Glomerular visceral epithelial cell (primary cell): ENCODE results near the gene LAMB2.
A peak's percentile ranks its signal among the peaks of the same experiment; 100 is the strongest.

Experiments
- DNase-seq: peaks from one replicate; pipeline ENCODE4 v3.0.0-alpha.2; 2016; ENCODE audit errors: extremely low spot score

The LAMB2 gene

DNA sequence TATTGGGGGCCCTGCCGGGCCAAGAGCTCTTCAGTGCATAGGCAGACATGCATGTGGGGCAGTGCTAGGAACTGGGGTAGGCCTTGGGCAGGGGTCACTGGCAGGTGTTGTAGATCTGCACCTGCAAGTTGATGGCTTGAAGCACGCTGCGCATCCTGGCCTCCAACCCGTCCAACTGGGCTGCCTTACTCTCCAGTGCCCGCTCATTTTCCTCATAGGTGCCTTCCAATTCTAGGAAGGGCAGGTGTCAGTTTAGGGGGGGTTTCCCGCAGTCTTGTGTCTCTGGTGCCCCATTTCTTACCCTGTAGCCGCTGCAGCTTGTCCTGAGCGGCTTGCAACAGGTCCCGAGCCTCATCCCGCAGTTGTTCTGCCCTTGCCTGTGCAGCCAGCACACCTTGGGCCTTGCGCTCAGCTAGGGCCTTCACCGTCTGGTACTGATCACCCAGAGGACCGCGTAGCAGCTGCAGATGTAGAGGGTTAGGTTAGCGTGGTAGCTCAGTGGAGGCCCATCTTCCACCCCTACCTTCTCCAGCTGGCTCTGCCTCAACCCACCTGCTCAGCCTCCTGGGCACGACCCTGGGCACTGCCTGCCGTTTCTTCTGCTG lies 11.6 kb downstream of the LAMB2 start:
- DNase-seq, result no peak

GRCh38 chr3:49120438-49121131 lies 12.3 kb downstream of the LAMB2 start, which contains the start of gene USP19:
TSS of gene USP19 (minus strand) at chr3:49120823. CDS start at chr3:49119145, 1,678 bp downstream.
- peak; percentile 90 for DNase-seq

- no peak for DNase-seq
Measured at GRCh38 chr3:49120096-49120437, 12.8 kb downstream of the LAMB2 start.

- no peak for DNase-seq
Measured at GRCh38 chr3:49119439-49119838, 13.4 kb downstream of the LAMB2 start.

GRCh38 chr3:49119036-49119435 lies 13.8 kb downstream of the LAMB2 start:
- DNase-seq, result no peak

DNA sequence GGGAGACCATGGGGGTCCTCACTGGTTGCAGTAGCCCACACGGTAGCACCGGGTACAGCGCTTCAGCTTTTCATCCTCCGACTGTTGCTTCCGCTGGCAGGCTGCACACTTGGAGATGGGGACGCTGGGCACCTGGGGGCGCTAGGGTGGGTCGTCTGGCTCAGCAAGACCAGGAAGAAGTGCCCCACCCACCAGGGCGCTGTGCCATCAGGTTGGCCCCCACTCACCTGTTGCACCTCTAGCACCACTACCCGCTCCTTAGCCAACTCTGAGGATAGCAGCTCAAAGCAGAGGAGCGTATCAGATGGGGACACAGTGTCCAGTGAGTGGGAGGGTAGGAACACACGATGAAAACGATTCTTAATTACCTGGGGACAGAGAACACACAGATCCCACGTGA lies 20.6 kb downstream of the LAMB2 start:
- no peak for DNase-seq

DNA sequence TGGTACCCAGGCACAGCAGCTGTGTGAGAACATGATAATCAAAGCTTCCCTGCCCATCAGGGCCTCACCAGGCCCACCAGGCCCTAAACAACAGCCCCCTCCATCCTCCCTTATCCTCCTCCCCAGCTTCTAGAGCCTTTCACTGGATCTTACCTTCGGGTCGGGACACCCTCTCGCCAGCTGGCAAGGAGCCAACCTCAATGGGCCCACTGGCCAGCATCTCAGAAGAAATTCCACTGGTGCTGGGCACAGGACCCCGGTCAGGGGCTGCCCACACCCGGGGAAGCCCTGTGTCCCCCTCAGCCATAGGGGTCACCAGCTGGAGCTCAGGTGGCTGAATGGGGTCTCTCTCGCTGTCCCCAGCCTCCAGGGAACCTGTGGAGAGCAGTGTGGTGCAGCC lies 21.5 kb downstream of the LAMB2 start:
- no peak for DNase-seq

DNA sequence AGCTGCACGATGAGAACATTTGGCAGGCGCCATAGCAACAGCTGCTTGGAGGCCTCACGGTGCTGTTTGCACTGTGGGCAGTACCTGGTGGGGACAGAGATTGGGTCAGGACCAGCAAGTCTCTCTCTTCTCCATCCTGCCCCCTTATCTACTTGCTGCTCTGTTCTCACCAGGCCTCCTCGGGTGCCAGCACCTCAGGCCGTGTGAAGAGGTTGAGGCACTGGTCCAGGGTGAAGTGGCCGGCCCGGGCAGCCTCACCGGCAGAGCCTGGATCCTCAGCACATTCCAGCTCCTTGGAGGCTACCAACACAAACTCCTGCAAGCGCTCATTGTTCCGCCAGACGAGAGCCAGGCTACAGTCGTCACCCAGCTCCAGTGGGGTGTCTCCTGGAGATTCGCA lies 22.1 kb downstream of the LAMB2 start:
- DNase-seq, result no peak

DNA sequence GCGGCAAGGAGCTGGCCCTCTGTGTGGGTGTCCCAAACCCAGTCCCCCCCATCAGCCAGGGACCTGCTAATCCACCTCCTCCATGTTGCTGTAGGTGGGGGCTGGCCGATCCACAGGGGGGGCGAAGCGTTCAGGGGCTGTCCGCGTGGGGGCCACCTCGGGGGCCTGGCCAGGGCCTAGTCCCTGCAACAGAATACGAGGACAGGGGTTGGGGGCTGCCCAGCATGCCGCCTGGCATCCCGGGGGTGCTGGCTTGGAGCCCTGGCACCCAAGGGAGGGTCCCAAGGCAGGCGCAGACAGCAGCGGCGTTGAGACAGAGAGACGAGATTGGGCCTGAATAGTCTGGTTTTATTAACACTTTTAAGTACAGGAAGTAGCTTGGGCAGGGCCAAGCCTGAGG lies 24.5 kb downstream of the LAMB2 start:
- DNase-seq, result no peak

DNA sequence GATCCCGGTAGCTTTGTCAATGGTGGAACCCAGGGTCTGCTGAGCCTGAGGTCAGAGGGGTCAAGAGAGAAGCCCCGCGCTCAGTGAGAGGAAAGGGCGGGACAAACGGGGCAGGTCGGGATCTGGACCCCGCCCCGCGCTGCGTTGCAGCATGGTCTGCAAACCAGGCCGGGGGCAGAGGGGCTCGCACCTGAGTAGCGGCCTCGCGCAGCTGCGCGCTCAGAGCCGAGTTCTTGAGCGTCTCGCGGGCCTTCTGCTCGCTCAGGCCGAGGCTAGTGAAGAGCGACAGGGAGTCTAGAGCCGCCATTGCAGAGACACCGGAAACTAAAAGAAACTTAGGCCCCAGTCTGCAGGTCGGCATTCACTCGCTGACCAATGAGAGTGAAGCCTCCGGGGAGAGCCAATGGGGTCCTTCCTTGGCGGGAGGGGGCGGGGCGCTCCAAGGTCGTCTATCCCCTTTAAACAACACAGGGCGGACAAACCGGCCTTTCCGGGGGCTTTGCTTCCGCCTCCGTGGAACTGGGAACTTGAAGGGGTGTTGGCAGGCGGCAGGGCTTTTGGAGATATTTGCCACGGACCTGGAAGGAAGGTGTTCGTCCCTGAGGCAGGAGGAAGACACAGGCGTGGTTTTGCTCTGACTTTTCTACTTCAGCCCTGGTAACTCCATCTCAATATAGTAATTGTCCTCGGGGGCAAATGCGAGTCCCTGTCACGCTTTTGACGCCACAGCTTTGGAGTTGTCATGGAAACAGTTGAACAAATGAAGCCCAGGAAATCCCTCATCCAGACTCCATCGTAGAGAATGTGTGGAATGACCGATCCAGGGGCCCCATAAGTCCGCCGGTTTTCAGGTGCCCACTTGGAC lies 28.2 kb downstream of the LAMB2 start, which contains the start of gene QARS1:
TSS of gene QARS1 (minus strand) at position 331 of the 865 bp plus-strand sequence. CDS start at position 307, 24 bp downstream.
- peak; percentile 92 for DNase-seq

- DNase-seq, result no peak
Measured at GRCh38 chr3:49104052-49104426, 28.8 kb downstream of the LAMB2 start.

GRCh38 chr3:49100046-49100615 lies 32.7 kb downstream of the LAMB2 start:
- no peak for DNase-seq

GRCh38 chr3:49098910-49099630 lies 33.8 kb downstream of the LAMB2 start:
- DNase-seq, result no peak

GRCh38 chr3:49098429-49098828 lies 34.4 kb downstream of the LAMB2 start:
- DNase-seq, result peak; percentile 39

GRCh38 chr3:49093853-49094767 lies 38.7 kb downstream of the LAMB2 start, which contains the start of gene QRICH1:
TSS of gene QRICH1 (minus strand) at chr3:49094071. CDS start at chr3:49077017, 17,054 bp downstream.
- DNase-seq, result peak; percentile 97

DNA sequence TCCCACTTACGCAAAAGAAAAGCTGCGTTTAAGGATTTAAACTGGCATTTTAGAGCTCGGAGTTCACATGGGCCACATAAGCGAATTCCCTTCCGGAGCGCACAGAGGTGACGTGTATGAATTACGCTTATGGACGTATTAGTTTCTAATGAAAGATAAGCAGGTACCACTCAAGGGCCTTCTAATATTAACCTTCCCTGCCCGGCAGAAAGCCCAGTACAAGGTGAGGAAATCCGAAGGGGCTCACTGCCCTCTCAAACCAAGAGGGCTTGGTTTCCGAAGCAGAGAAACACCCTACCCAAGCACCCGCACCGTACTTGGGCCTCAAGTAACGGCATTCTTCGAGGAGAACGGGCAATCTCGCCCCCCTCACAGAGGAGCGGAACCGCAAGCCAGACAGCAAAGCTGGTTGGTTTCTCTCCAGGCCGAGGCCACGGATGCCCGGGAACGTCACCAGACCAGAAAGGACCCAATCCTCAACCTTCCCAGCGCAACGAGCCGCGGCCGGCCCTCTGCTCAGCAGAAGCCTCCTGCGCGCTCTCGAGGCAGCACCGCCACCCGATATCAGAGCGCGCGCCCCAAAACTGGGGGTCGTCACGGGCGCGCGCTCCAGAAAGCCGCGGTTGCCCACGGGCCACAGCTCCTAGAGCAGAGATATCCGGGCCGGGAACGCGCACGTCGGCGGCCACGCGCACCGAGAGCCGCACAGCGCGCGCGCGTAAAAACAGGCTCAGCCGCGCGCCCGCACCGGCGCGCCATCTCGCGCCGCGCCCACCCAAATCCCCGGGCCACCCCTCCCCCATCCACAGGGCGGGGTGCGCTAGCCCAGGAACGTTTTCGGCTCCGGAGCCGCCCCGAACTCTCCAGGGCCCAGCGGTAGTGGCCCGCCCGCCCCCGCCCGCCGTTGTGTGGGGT lies 39.7 kb downstream of the LAMB2 start:
- DNase-seq, result peak; percentile 72

DNA sequence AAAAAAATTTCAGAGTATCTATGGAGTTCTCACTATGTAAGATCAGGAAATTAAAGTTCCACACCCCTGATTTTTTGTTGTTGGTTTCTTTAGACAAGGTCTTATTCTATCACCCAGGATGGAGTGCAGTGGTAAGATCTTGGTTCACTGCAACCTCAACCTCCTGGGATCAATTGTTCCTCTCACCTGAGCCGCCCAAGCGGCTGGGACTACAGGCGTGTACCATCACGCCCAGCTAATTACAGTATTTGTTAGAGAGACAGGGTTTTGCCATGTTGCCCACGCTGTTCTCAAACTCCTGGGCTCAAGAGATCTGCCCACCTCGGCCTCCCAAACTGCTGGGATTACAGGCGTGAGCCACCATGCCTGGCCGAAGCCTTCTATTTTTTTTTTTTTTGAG lies 51.4 kb downstream of the LAMB2 start:
- DNase-seq, result no peak

GRCh38 chr3:49079270-49079669 lies 53.6 kb downstream of the LAMB2 start:
- no peak for DNase-seq

DNA sequence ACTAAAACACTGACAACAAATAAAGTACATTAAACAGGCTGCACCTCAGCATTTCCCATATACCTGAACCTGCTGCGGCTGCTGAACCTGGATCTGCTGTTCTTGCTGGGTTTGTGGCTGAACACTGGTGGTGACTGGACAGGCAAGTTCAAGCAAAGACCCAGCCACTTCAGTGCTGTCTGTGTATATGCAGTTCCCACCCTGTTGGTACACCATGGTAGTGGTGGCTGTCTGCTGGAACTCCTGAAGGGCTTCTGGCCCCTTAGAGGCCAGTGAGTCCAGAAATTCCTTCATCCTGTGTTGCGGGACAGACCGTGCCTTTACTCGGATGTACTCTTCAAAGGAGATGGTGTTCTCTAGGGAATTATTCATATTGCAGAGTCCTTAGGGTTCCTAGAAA lies 56.2 kb downstream of the LAMB2 start:
- DNase-seq, result no peak
